ENCODE data around the gene RELL2.

- TF ChIP-seq, protein P1, sequence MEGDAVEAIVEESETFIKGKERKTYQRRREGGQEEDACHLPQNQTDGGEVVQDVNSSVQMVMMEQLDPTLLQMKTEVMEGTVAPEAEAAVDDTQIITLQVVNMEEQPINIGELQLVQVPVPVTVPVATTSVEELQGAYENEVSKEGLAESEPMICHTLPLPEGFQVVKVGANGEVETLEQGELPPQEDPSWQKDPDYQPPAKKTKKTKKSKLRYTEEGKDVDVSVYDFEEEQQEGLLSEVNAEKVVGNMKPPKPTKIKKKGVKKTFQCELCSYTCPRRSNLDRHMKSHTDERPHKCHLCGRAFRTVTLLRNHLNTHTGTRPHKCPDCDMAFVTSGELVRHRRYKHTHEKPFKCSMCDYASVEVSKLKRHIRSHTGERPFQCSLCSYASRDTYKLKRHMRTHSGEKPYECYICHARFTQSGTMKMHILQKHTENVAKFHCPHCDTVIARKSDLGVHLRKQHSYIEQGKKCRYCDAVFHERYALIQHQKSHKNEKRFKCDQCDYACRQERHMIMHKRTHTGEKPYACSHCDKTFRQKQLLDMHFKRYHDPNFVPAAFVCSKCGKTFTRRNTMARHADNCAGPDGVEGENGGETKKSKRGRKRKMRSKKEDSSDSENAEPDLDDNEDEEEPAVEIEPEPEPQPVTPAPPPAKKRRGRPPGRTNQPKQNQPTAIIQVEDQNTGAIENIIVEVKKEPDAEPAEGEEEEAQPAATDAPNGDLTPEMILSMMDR (conservative IDR thresholded peaks at IDR 0.05): peak; percentile 92
- no peak for TF ChIP-seq EZH2 (IDR thresholded peaks at IDR 0.05; ENCODE audit: low read depth)
Measured at GRCh38 chr5:141618804-141619554, 17.8 kb upstream of the RELL2 start, which contains the start of gene DIAPH1.

Data from PC-9 (cell line).